ENCODE results near the gene FGGY.
"Not testable (repeated sequence)": the region's sequence is repeated elsewhere in the genome, so short reads cannot be mapped to it uniquely, and the experiment has no call there.

The FGGY gene

GRCh38 chr1:59716832-59717231, 419.9 kb downstream of the FGGY start:
- in situ Hi-C loops (cut with MboI; ENCODE audit: low sequenced_read_pairs) = no loop called here

- in situ Hi-C loops (cut with MboI; ENCODE audit: low sequenced_read_pairs) = no loop called here
These were observed 421.4 kb downstream of the FGGY start for GRCh38 chr1:59718064-59718988.

GRCh38 chr1:59718989-59719360, 422.1 kb downstream of the FGGY start:
- in situ Hi-C loops (cut with MboI; ENCODE audit: low sequenced_read_pairs) = no loop called here

GRCh38 chr1:59720326-59721115, 423.6 kb downstream of the FGGY start:
- in situ Hi-C loops (cut with MboI; ENCODE audit: low sequenced_read_pairs) = no loop called here

GRCh38 chr1:59730302-59730701, 433.4 kb downstream of the FGGY start:
- in situ Hi-C loops (cut with MboI; ENCODE audit: low sequenced_read_pairs) = no loop called here

- in situ Hi-C loops (cut with MboI; ENCODE audit: low sequenced_read_pairs) = no loop called here
These were observed 434.0 kb downstream of the FGGY start for GRCh38 chr1:59730759-59731478.

GRCh38 chr1:59731591-59731990, 434.7 kb downstream of the FGGY start:
- in situ Hi-C loops (cut with MboI; ENCODE audit: low sequenced_read_pairs) = no loop called here

GRCh38 chr1:59732214-59732955, 435.5 kb downstream of the FGGY start:
- in situ Hi-C loops (cut with MboI; ENCODE audit: low sequenced_read_pairs) = no loop called here

- in situ Hi-C loops (cut with MboI; ENCODE audit: low sequenced_read_pairs) = no loop called here
These were observed 436.7 kb downstream of the FGGY start for GRCh38 chr1:59733443-59734141.

GRCh38 chr1:59735927-59736326, 439.0 kb downstream of the FGGY start:
- in situ Hi-C loops (cut with MboI; ENCODE audit: low sequenced_read_pairs) = not testable (repeated sequence)

GRCh38 chr1:59736744-59737143, 439.9 kb downstream of the FGGY start:
- in situ Hi-C loops (cut with MboI; ENCODE audit: low sequenced_read_pairs) = no loop called here

GRCh38 chr1:59737638-59738037, 440.7 kb downstream of the FGGY start:
- in situ Hi-C loops (cut with MboI; ENCODE audit: low sequenced_read_pairs) = no loop called here

- in situ Hi-C loops (cut with MboI; ENCODE audit: low sequenced_read_pairs) = no loop called here
These were observed 441.3 kb downstream of the FGGY start for GRCh38 chr1:59738152-59738551.

- in situ Hi-C loops (cut with MboI; ENCODE audit: low sequenced_read_pairs) = no loop called here
These were observed 441.7 kb downstream of the FGGY start for GRCh38 chr1:59738591-59739015.

- in situ Hi-C loops (cut with MboI; ENCODE audit: low sequenced_read_pairs) = no loop called here
These were observed 442.2 kb downstream of the FGGY start for GRCh38 chr1:59739111-59739510.

GRCh38 chr1:59742526-59742925, 445.6 kb downstream of the FGGY start:
- in situ Hi-C loops (cut with MboI; ENCODE audit: low sequenced_read_pairs) = no loop called here

- in situ Hi-C loops (cut with MboI; ENCODE audit: low sequenced_read_pairs) = no loop called here
These were observed 446.6 kb downstream of the FGGY start for GRCh38 chr1:59743324-59744091.

- in situ Hi-C loops (cut with MboI; ENCODE audit: low sequenced_read_pairs) = no loop called here
These were observed 450.6 kb downstream of the FGGY start for GRCh38 chr1:59747420-59748024.

GRCh38 chr1:59748123-59748522, 451.2 kb downstream of the FGGY start:
- in situ Hi-C loops (cut with MboI; ENCODE audit: low sequenced_read_pairs) = no loop called here
